HL-60/S4 treated with retinoic acid at 250 ng/mL for 4 days and 3 days (cell line): Measurements from ENCODE around the gene RBMS1.
"Not testable (repeated sequence)": the region's sequence is repeated elsewhere in the genome, so short reads cannot be mapped to it uniquely, and the experiment has no call there.

ENCODE experiments used
- in situ Hi-C: fragments of 300-500 bp; cut with MboI; formaldehyde crosslinking; loops from 2 replicates; pipeline ENCODE4 v1.7.0; 2022; ENCODE audit warnings: low sequenced_read_pairs

The RBMS1 gene

GRCh38 chr2:160367139-160367538, 126.5 kb downstream of the RBMS1 start:
- in situ Hi-C loops: not testable (repeated sequence)

- in situ Hi-C loops: no loop called here
Measured at GRCh38 chr2:160366474-160366873, 127.1 kb downstream of the RBMS1 start.

- in situ Hi-C loops: no loop called here
Measured at GRCh38 chr2:160365716-160366367, 127.8 kb downstream of the RBMS1 start.

GRCh38 chr2:160364364-160364763, 129.2 kb downstream of the RBMS1 start:
- in situ Hi-C loops: no loop called here

- in situ Hi-C loops: no loop called here
Measured at GRCh38 chr2:160363961-160364360, 129.6 kb downstream of the RBMS1 start.

GRCh38 chr2:160363055-160363454, 130.6 kb downstream of the RBMS1 start:
- in situ Hi-C loops: no loop called here

GRCh38 chr2:160362541-160362940, 131.1 kb downstream of the RBMS1 start:
- in situ Hi-C loops: no loop called here

- in situ Hi-C loops: no loop called here
Measured at GRCh38 chr2:160362018-160362417, 131.6 kb downstream of the RBMS1 start.

- in situ Hi-C loops: no loop called here
Measured at GRCh38 chr2:160360089-160360757, 133.4 kb downstream of the RBMS1 start.

GRCh38 chr2:160358046-160358445, 135.6 kb downstream of the RBMS1 start:
- in situ Hi-C loops: no loop called here

GRCh38 chr2:160356485-160356884, 137.1 kb downstream of the RBMS1 start:
- in situ Hi-C loops: no loop called here

- in situ Hi-C loops: no loop called here
Measured at GRCh38 chr2:160355080-160355479, 138.5 kb downstream of the RBMS1 start.

GRCh38 chr2:160354677-160355076, 138.9 kb downstream of the RBMS1 start:
- in situ Hi-C loops: no loop called here

GRCh38 chr2:160353813-160354212, 139.8 kb downstream of the RBMS1 start:
- in situ Hi-C loops: no loop called here

- in situ Hi-C loops: no loop called here
Measured at GRCh38 chr2:160353166-160353565, 140.4 kb downstream of the RBMS1 start.

GRCh38 chr2:160352500-160352899, 141.1 kb downstream of the RBMS1 start:
- in situ Hi-C loops: no loop called here

GRCh38 chr2:160351956-160352355, 141.7 kb downstream of the RBMS1 start:
- in situ Hi-C loops: no loop called here

- in situ Hi-C loops: no loop called here
Measured at GRCh38 chr2:160349306-160349705, 144.3 kb downstream of the RBMS1 start.

- in situ Hi-C loops: no loop called here
Measured at GRCh38 chr2:160347269-160347863, 146.2 kb downstream of the RBMS1 start.

GRCh38 chr2:160345071-160345764, 148.4 kb downstream of the RBMS1 start:
- in situ Hi-C loops: no loop called here

- in situ Hi-C loops: no loop called here
Measured at GRCh38 chr2:160343404-160343803, 150.2 kb downstream of the RBMS1 start.

- in situ Hi-C loops: no loop called here
Measured at GRCh38 chr2:160339726-160340125, 153.9 kb downstream of the RBMS1 start.
